ENCODE data around the gene SH3RF1.

Gene SH3RF1

DNA sequence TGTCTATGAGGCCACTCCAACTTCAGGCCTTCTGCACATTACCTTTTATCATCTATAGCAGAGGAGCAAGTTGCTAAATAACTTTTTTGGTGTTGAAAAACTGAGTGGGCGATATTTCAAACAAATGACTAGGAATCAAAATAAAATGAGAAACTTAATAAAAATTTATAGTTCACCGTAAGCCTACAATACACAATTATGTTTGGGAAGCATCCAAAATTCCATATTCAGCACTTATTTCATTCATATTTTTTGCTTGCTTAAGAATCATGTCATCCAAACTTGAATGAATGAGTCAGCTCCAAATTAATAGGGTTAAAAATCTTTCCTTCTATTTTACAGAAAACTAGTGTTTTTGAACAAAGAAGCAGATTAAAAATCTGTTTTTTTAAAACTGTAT lies 119.1 kb downstream of the SH3RF1 start:
- Histone ChIP-seq H3K9me3 (ENCODE audit: control insufficient read depth, insufficient read depth, low read length) (no peaks in the 10 kb centered on the region), H3K4me1 (ENCODE audit: control insufficient read depth, insufficient read depth, low read length) (no peaks in the 10 kb centered on the region), H3K4me3 (ENCODE audit: low read length) (no peak overlapping the region), H3K36me3 (ENCODE audit: control insufficient read depth, insufficient read depth, low read length) (no peaks in the 10 kb centered on the region), H3K27me3 (ENCODE audit: control insufficient read depth, insufficient read depth, low read length) (no peaks in the 10 kb centered on the region), H3K27ac (ENCODE audit: low read length) (no peak overlapping the region)
- DNase-seq (ENCODE audit: low read depth, low spot score), result no peak
- no CpG with 5 or more reads among the region's 2 CpGs for WGBS (ENCODE audit: insufficient coverage, insufficient read length)

DNA sequence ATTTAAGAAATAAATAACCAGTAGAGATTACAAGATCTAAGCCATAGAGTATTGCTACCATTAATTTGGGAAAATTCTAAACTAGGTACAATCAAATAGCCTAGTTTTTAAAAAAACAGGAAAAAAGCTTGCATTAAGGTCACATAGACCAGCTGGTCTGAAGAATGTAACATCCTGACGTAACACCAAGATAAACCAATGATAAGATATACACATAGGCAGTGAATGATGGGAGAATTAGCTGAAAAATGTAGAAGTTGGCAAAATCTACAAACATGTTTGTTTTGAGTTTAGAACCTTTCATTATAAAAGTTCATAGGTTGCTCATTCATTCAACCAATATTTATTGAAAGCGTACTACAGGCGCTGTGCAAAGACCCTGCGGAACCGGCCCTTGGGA lies 120.0 kb downstream of the SH3RF1 start:
- H3K4me1 ChIP-seq (ENCODE audit: control insufficient read depth, insufficient read depth, low read length), result no peaks in the 10 kb centered on the region
- no peak overlapping the region for H3K4me3 ChIP-seq (ENCODE audit: low read length)
- no peaks in the 10 kb centered on the region for H3K9me3 ChIP-seq (ENCODE audit: control insufficient read depth, insufficient read depth, low read length)
- no peak overlapping the region for H3K27ac ChIP-seq (ENCODE audit: low read length)
- H3K27me3 ChIP-seq (ENCODE audit: control insufficient read depth, insufficient read depth, low read length), result no peaks in the 10 kb centered on the region
- no peak for DNase-seq (ENCODE audit: low read depth, low spot score)
- no peaks in the 10 kb centered on the region for H3K36me3 ChIP-seq (ENCODE audit: control insufficient read depth, insufficient read depth, low read length)
- no CpG with 5 or more reads among the region's 5 CpGs for WGBS (ENCODE audit: insufficient coverage, insufficient read length)

DNA sequence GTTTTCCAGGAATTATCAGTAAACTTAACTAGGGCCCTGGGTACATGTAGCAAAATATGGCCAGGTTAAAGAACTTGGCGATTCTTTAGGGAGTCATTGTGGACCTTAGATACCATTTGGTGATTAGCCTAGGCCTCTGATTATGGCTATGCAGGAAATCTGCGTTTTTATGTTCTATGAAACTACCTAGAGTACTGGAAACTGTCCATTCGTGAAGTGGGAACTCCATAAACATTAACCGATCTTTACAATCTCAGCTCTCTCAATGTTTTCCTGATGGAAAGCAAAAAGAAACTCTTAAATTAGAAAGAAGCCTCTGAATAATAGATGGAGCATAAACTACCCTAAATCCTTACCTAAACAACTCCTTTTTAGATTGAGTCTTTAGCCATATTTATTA lies 121.9 kb downstream of the SH3RF1 start:
- H3K36me3 ChIP-seq (ENCODE audit: control insufficient read depth, insufficient read depth, low read length), result no peaks in the 10 kb centered on the region
- WGBS (ENCODE audit: insufficient coverage, insufficient read length), result no CpG with 5 or more reads among the region's 4 CpGs

GRCh38 chr4:169147191-169147590 lies 123.6 kb downstream of the SH3RF1 start:
- no peaks in the 10 kb centered on the region for H3K9me3 ChIP-seq (ENCODE audit: control insufficient read depth, insufficient read depth, low read length)
- WGBS (ENCODE audit: insufficient coverage, insufficient read length), result no CpG with 5 or more reads among the region's 3 CpGs
- DNase-seq (ENCODE audit: low read depth, low spot score), result no peak
- no peak overlapping the region for H3K27ac ChIP-seq (ENCODE audit: low read length)
- no peak overlapping the region for H3K4me3 ChIP-seq (ENCODE audit: low read length)
- peaks cover 2% of the 10 kb centered on the region; the same call in 1 of the 2 replicates for H3K4me1 ChIP-seq (ENCODE audit: control insufficient read depth, insufficient read depth, low read length)
- H3K27me3 ChIP-seq (ENCODE audit: control insufficient read depth, insufficient read depth, low read length), result no peaks in the 10 kb centered on the region
- H3K36me3 ChIP-seq (ENCODE audit: control insufficient read depth, insufficient read depth, low read length), result no peaks in the 10 kb centered on the region

More for the DNA sequence above, 121.9 kb downstream of the SH3RF1 start:
- Histone ChIP-seq H3K9me3 (ENCODE audit: control insufficient read depth, insufficient read depth, low read length) (no peaks in the 10 kb centered on the region), H3K4me3 (ENCODE audit: low read length) (no peak overlapping the region), H3K4me1 (ENCODE audit: control insufficient read depth, insufficient read depth, low read length) (no peaks in the 10 kb centered on the region), H3K27ac (ENCODE audit: low read length) (no peak overlapping the region), H3K27me3 (ENCODE audit: control insufficient read depth, insufficient read depth, low read length) (no peaks in the 10 kb centered on the region)
- DNase-seq (ENCODE audit: low read depth, low spot score), result no peak

DNA sequence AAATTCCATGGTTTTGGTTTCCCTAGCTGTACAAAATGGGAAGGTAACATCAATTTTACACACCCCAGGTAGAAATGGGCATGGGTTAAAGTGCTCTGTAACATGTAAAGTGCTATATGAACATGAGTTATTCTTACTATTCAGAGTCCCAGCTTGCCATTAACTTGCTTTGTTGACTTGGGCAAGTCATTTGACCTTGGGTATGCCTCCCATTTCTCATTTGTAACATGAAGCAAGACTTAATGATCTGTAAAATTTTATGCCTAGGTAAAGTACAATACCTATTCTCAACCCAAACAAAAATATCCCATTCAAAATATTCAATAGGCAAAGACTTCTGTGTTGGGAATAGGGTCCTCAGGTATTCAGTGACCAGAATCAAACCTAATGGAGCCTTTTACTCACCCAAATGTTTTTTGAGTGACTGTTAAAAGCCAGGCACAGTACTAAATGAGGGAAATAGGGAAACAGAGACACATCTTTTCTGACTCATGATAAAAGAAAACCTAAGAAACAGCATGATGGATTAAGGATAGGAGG lies 126.6 kb downstream of the SH3RF1 start:
- DNase-seq (ENCODE audit: low read depth, low spot score), result no peak
- no peak overlapping the region for H3K27ac ChIP-seq (ENCODE audit: low read length)
- H3K36me3 ChIP-seq (ENCODE audit: control insufficient read depth, insufficient read depth, low read length), result no peaks in the 10 kb centered on the region
- no peaks in the 10 kb centered on the region for H3K27me3 ChIP-seq (ENCODE audit: control insufficient read depth, insufficient read depth, low read length)
- no peaks in the 10 kb centered on the region for H3K9me3 ChIP-seq (ENCODE audit: control insufficient read depth, insufficient read depth, low read length)
- no peak overlapping the region for H3K4me3 ChIP-seq (ENCODE audit: low read length)
- peaks cover 2% of the 10 kb centered on the region; the same call in 1 of the 2 replicates for H3K4me1 ChIP-seq (ENCODE audit: control insufficient read depth, insufficient read depth, low read length)

GRCh38 chr4:169143335-169143734 lies 127.4 kb downstream of the SH3RF1 start:
- WGBS (ENCODE audit: insufficient coverage, insufficient read length), result no CpG with 5 or more reads among the region's 9 CpGs
- Histone ChIP-seq H3K27me3 (ENCODE audit: control insufficient read depth, insufficient read depth, low read length) (no peaks in the 10 kb centered on the region), H3K36me3 (ENCODE audit: control insufficient read depth, insufficient read depth, low read length) (no peaks in the 10 kb centered on the region), H3K27ac (ENCODE audit: low read length) (no peak overlapping the region), H3K4me3 (ENCODE audit: low read length) (no peak overlapping the region), H3K9me3 (ENCODE audit: control insufficient read depth, insufficient read depth, low read length) (no peaks in the 10 kb centered on the region), H3K4me1 (ENCODE audit: control insufficient read depth, insufficient read depth, low read length) (peaks cover 2% of the 10 kb centered on the region; the same call in 1 of the 2 replicates)
- DNase-seq (ENCODE audit: low read depth, low spot score), result no peak

DNA sequence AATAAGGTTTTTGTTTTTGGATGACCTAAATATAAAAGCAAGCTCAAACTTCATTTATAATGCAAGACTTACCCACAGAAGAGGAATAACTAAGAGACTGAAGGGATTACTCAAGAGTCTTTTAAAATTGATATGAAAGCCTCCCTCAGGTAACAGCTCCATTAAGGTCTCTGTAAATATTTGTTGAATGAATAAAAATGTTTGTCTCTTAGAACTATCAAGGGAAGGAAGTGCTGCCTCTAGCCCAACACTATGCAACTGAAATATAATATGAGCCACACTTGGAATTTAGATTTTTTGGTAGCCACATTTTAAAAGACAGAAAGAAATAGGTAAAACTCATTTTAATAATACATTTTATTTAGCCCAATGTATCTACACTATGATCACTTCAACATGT lies 127.8 kb downstream of the SH3RF1 start:
- H3K4me3 ChIP-seq (ENCODE audit: low read length), result no peak overlapping the region
- DNase-seq (ENCODE audit: low read depth, low spot score), result no peak
- no peaks in the 10 kb centered on the region for H3K27me3 ChIP-seq (ENCODE audit: control insufficient read depth, insufficient read depth, low read length)
- no peaks in the 10 kb centered on the region for H3K36me3 ChIP-seq (ENCODE audit: control insufficient read depth, insufficient read depth, low read length)
- no peak overlapping the region for H3K27ac ChIP-seq (ENCODE audit: low read length)
- H3K4me1 ChIP-seq (ENCODE audit: control insufficient read depth, insufficient read depth, low read length), result peaks cover 2% of the 10 kb centered on the region; the same call in 1 of the 2 replicates
- no peaks in the 10 kb centered on the region for H3K9me3 ChIP-seq (ENCODE audit: control insufficient read depth, insufficient read depth, low read length)

GRCh38 chr4:169142391-169142790 lies 128.4 kb downstream of the SH3RF1 start:
- no CpG with 5 or more reads among the region's 2 CpGs for WGBS (ENCODE audit: insufficient coverage, insufficient read length)
- Histone ChIP-seq H3K4me1 (ENCODE audit: control insufficient read depth, insufficient read depth, low read length) (peaks cover 2% of the 10 kb centered on the region; the same call in 1 of the 2 replicates), H3K9me3 (ENCODE audit: control insufficient read depth, insufficient read depth, low read length) (no peaks in the 10 kb centered on the region), H3K36me3 (ENCODE audit: control insufficient read depth, insufficient read depth, low read length) (no peaks in the 10 kb centered on the region), H3K27ac (ENCODE audit: low read length) (no peak overlapping the region), H3K27me3 (ENCODE audit: control insufficient read depth, insufficient read depth, low read length) (no peaks in the 10 kb centered on the region), H3K4me3 (ENCODE audit: low read length) (no peak overlapping the region)
- no peak for DNase-seq (ENCODE audit: low read depth, low spot score)

- Histone ChIP-seq H3K4me3 (ENCODE audit: low read length) (no peak overlapping the region), H3K4me1 (ENCODE audit: control insufficient read depth, insufficient read depth, low read length) (peaks cover 2% of the 10 kb centered on the region; the same call in 1 of the 2 replicates), H3K36me3 (ENCODE audit: control insufficient read depth, insufficient read depth, low read length) (no peaks in the 10 kb centered on the region; the same call in 1 of the 2 replicates), H3K9me3 (ENCODE audit: control insufficient read depth, insufficient read depth, low read length) (no peaks in the 10 kb centered on the region), H3K27ac (ENCODE audit: low read length) (no peak overlapping the region), H3K27me3 (ENCODE audit: control insufficient read depth, insufficient read depth, low read length) (no peaks in the 10 kb centered on the region)
- DNase-seq (ENCODE audit: low read depth, low spot score), result no peak
- no CpG with 5 or more reads among the region's 4 CpGs for WGBS (ENCODE audit: insufficient coverage, insufficient read length)
These were observed 131.7 kb downstream of the SH3RF1 start for GRCh38 chr4:169139021-169139420.

GRCh38 chr4:169137558-169137920 lies 133.2 kb downstream of the SH3RF1 start:
- Histone ChIP-seq H3K27ac (ENCODE audit: low read length) (no peak overlapping the region), H3K9me3 (ENCODE audit: control insufficient read depth, insufficient read depth, low read length) (no peaks in the 10 kb centered on the region), H3K4me1 (ENCODE audit: control insufficient read depth, insufficient read depth, low read length) (no peaks in the 10 kb centered on the region; the same call in 1 of the 2 replicates), H3K4me3 (ENCODE audit: low read length) (no peak overlapping the region), H3K36me3 (ENCODE audit: control insufficient read depth, insufficient read depth, low read length) (no peaks in the 10 kb centered on the region; the same call in 1 of the 2 replicates), H3K27me3 (ENCODE audit: control insufficient read depth, insufficient read depth, low read length) (no peaks in the 10 kb centered on the region)
- no CpG with 5 or more reads among the region's 2 CpGs for WGBS (ENCODE audit: insufficient coverage, insufficient read length)
- no peak for DNase-seq (ENCODE audit: low read depth, low spot score)

DNA sequence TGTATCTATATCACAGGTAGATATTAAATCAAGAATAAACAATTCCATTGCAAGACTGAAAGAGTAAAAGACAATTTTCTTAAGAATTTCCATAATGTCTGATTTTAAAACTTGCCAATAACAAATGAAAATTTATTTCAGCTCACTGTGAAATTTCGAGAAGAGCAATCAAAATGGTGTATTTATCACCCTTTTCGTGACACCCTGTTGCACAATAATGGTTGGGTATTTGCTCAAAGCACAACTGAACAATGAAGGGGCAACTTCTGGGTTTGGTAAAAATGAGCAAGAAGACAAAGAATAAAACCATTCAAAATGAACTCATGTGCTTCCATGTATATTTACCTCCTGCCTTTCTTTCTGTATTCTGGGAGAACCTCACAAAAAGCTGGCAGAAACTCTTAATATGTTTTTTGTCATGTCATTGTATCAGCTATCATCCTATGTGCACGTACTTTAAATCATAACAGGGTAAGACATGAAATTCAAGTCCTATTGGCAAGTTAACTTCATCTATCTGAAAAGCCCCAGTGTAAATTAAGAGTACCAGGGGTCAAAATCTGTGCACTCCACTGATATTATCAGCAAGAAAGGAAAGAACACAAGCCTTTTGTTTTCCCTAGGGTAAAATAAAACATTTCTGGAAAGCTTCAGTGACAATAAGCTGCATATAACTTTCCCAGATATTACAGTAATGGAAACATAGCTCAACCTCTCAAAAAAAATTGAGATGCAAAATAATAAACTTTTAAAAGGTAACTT lies 133.8 kb downstream of the SH3RF1 start:
- Histone ChIP-seq H3K4me1 (ENCODE audit: control insufficient read depth, insufficient read depth, low read length) (no peaks in the 10 kb centered on the region), H3K9me3 (ENCODE audit: control insufficient read depth, insufficient read depth, low read length) (no peaks in the 10 kb centered on the region), H3K36me3 (ENCODE audit: control insufficient read depth, insufficient read depth, low read length) (no peaks in the 10 kb centered on the region; the same call in 1 of the 2 replicates), H3K27me3 (ENCODE audit: control insufficient read depth, insufficient read depth, low read length) (no peaks in the 10 kb centered on the region), H3K4me3 (ENCODE audit: low read length) (no peak overlapping the region), H3K27ac (ENCODE audit: low read length) (no peak overlapping the region)
- no CpG with 5 or more reads among the region's 3 CpGs for WGBS (ENCODE audit: insufficient coverage, insufficient read length)
- DNase-seq (ENCODE audit: low read depth, low spot score), result no peak
